OCI-LY1 (cell line): ENCODE measurements around the gene CLCA2.

Source experiments
- H2AFZ ChIP-seq: fragments of 200-600 bp; sonication (generic), shearing (Covaris generic); 2 replicates; pipeline ENCODE4 v1.6.0; 2014; ENCODE audit warnings: antibody characterized with exemption, mild to moderate bottlenecking, low read length
- H3F3A ChIP-seq: fragments of 200-600 bp; sonication (generic), shearing (Covaris generic); 2 replicates; pipeline ENCODE4 v1.6.0; 2014; ENCODE audit warnings: mild to moderate bottlenecking, antibody characterized with exemption, low read length, moderate library complexity; ENCODE audit not compliant: insufficient read depth
- H3K27ac ChIP-seq: fragments of 200-600 bp; sonication (generic); 2 replicates; pipeline ENCODE4 v1.5.1; 2014; ENCODE audit warnings: low read length, mixed run types, mild to moderate bottlenecking, low read depth; ENCODE audit not compliant: poor library complexity, severe bottlenecking
- H3K27me3 ChIP-seq: fragments of 200-600 bp; sonication (generic); 2 replicates; pipeline ENCODE4 v1.6.0; 2014; ENCODE audit warnings: antibody characterized with exemption, mild to moderate bottlenecking, low read length, moderate library complexity; ENCODE audit not compliant: insufficient read depth
- H3K36me3 ChIP-seq: fragments of 200-600 bp; sonication (generic); 2 replicates; pipeline ENCODE4 v1.6.1; 2014; ENCODE audit warnings: mild to moderate bottlenecking, antibody characterized with exemption, low read length, moderate library complexity, mixed read lengths; ENCODE audit not compliant: insufficient read depth
- H3K4me1 ChIP-seq: fragments of 200-600 bp; sonication (generic); 2 replicates; pipeline ENCODE4 v1.5.1; 2014; ENCODE audit warnings: mild to moderate bottlenecking, low read length, moderate library complexity; ENCODE audit not compliant: insufficient read depth, severe bottlenecking
- H3K4me2 ChIP-seq: fragments of 200-600 bp; sonication (generic), shearing (Covaris generic); 2 replicates; pipeline ENCODE4 v1.6.1; 2014; ENCODE audit warnings: low read length
- H3K4me3 ChIP-seq: fragments of 200-600 bp; sonication (generic); 2 replicates; pipeline ENCODE4 v1.5.1; 2014; ENCODE audit warnings: low read length, low read depth, mild to moderate bottlenecking, mixed read lengths; ENCODE audit not compliant: poor library complexity, severe bottlenecking
- H3K79me2 ChIP-seq: fragments of 200-600 bp; shearing (Covaris generic); 2 replicates; pipeline ENCODE4 v1.6.1; 2016; ENCODE audit warnings: mixed run types, low read length, mixed read lengths; ENCODE audit not compliant: insufficient read depth
- H3K9ac ChIP-seq: fragments of 200-600 bp; sonication (generic), shearing (Covaris generic); 2 replicates; pipeline ENCODE4 v1.6.1; 2014; ENCODE audit warnings: mild to moderate bottlenecking, low read length, mixed read lengths
- H3K9me2 ChIP-seq: fragments of 200-600 bp; sonication (generic), shearing (Covaris generic); 2 replicates; pipeline ENCODE4 v1.6.1; 2014; ENCODE audit warnings: low read depth, mild to moderate bottlenecking, low read length, mixed read lengths
- H3K9me3 ChIP-seq: fragments of 200-600 bp; shearing (Covaris generic); 2 replicates; pipeline ENCODE4 v1.6.1; 2014; ENCODE audit warnings: low read length, mixed read lengths
- H4K20me1 ChIP-seq: fragments of 200-600 bp; sonication (generic), shearing (Covaris generic); 2 replicates; pipeline ENCODE4 v1.6.0; 2016; ENCODE audit warnings: mild to moderate bottlenecking, low read length; ENCODE audit not compliant: insufficient read depth
- CTCF ChIP-seq: fragments of 200-600 bp; sonication (generic), shearing (Covaris generic); IDR thresholded peaks from 2 replicates; pipeline ENCODE4 v1.5.1; 2017; ENCODE audit warnings: mild to moderate bottlenecking, antibody characterized with exemption, low read length, moderate library complexity, mixed read lengths
- EZH2 ChIP-seq: fragments of 200-600 bp; sonication (generic), shearing (Covaris generic); IDR thresholded peaks from 2 replicates; pipeline ENCODE4 v1.8.0; 2017; ENCODE audit warnings: borderline replicate concordance, mixed run types, mild to moderate bottlenecking, antibody characterized with exemption, low read length, moderate library complexity, mixed read lengths

The CLCA2 gene

GRCh38 chr1:86436041-86436440 is 12.1 kb downstream of the CLCA2 start:
- H3F3A ChIP-seq: no peaks in the 10 kb centered on the region
- H3K9ac ChIP-seq: no peak overlapping the region
- H3K4me3 ChIP-seq: no peak overlapping the region
- H4K20me1 ChIP-seq: no peaks in the 10 kb centered on the region
- no peaks in the 10 kb centered on the region for H3K79me2 ChIP-seq
- no peaks in the 10 kb centered on the region for H3K36me3 ChIP-seq
- no peak overlapping the region for H3K4me2 ChIP-seq
- no peaks in the 10 kb centered on the region for H3K27me3 ChIP-seq
- no peaks in the 10 kb centered on the region for H3K9me2 ChIP-seq
- H3K9me3 ChIP-seq: no peaks in the 10 kb centered on the region
- no peak overlapping the region for H3K27ac ChIP-seq
- TF ChIP-seq CTCF: no peak
- no peak for TF ChIP-seq EZH2
- no peaks in the 10 kb centered on the region for H3K4me1 ChIP-seq
- no peak overlapping the region for H2AFZ ChIP-seq

- no peak overlapping the region for H3K9ac ChIP-seq
- TF ChIP-seq EZH2 (no peak), CTCF (no peak)
- no peaks in the 10 kb centered on the region for H3K36me3 ChIP-seq
- H3K9me3 ChIP-seq: no peaks in the 10 kb centered on the region
- H3K4me2 ChIP-seq: no peak overlapping the region
- no peak overlapping the region for H2AFZ ChIP-seq
- H3K27ac ChIP-seq: no peak overlapping the region
- H3K4me1 ChIP-seq: no peaks in the 10 kb centered on the region
- no peaks in the 10 kb centered on the region for H3K79me2 ChIP-seq
- H3K4me3 ChIP-seq: no peak overlapping the region
- H4K20me1 ChIP-seq: no peaks in the 10 kb centered on the region
- H3K9me2 ChIP-seq: no peaks in the 10 kb centered on the region
- no peaks in the 10 kb centered on the region for H3F3A ChIP-seq
- H3K27me3 ChIP-seq: no peaks in the 10 kb centered on the region
Measured at GRCh38 chr1:86441581-86441980, 17.6 kb downstream of the CLCA2 start.

GRCh38 chr1:86441997-86442396 is 18.0 kb downstream of the CLCA2 start:
- no peak overlapping the region for H3K9ac ChIP-seq
- H3K27me3 ChIP-seq: no peaks in the 10 kb centered on the region
- no peaks in the 10 kb centered on the region for H3F3A ChIP-seq
- no peaks in the 10 kb centered on the region for H4K20me1 ChIP-seq
- H3K4me2 ChIP-seq: no peak overlapping the region
- H2AFZ ChIP-seq: no peak overlapping the region
- H3K4me1 ChIP-seq: no peaks in the 10 kb centered on the region
- no peaks in the 10 kb centered on the region for H3K9me3 ChIP-seq
- H3K79me2 ChIP-seq: no peaks in the 10 kb centered on the region
- H3K4me3 ChIP-seq: no peak overlapping the region
- H3K36me3 ChIP-seq: no peaks in the 10 kb centered on the region
- no peaks in the 10 kb centered on the region for H3K9me2 ChIP-seq
- no peak for TF ChIP-seq EZH2
- no peak for TF ChIP-seq CTCF
- H3K27ac ChIP-seq: no peak overlapping the region
